Vagina (tissue), 2 donors: Measurements from ENCODE around the gene PCNP.

ENCODE experiments used
- POLR2AphosphoS5 ChIP-seq, 2 donors: sonication (generic); formaldehyde crosslinking; IDR thresholded peaks; one replicate each; pipeline ENCODE4 v1.9.0; 2017; ENCODE audit warnings: antibody characterized with exemption in 2 of 2, mild to moderate bottlenecking in 2 of 2, low read depth in 1 of 2; ENCODE audit not compliant: insufficient read depth in 1 of 2
- TF ChIP-seq, protein P1 (sequence below), 3 experiments: fragments of 450-650 bp in 2 of 3; fragments of 200-600 bp in 1 of 3; sonication (generic) in 1 of 3; IDR thresholded peaks; one replicate each; pipeline ENCODE4 v1.5.1; 2017 to 2019; ENCODE audit warnings: antibody characterized with exemption in 3 of 3, mild to moderate bottlenecking in 2 of 3, moderate library complexity in 2 of 3

GRCh38 chr3:101544161-101544850 lies 29.7 kb upstream of the PCNP start:
- TF ChIP-seq POLR2AphosphoS5 (IDR thresholded peaks at IDR 0.05; ENCODE audit: insufficient read depth in 1 of 2, low read depth in 1 of 2) = no peak
- TF ChIP-seq, protein P1, sequence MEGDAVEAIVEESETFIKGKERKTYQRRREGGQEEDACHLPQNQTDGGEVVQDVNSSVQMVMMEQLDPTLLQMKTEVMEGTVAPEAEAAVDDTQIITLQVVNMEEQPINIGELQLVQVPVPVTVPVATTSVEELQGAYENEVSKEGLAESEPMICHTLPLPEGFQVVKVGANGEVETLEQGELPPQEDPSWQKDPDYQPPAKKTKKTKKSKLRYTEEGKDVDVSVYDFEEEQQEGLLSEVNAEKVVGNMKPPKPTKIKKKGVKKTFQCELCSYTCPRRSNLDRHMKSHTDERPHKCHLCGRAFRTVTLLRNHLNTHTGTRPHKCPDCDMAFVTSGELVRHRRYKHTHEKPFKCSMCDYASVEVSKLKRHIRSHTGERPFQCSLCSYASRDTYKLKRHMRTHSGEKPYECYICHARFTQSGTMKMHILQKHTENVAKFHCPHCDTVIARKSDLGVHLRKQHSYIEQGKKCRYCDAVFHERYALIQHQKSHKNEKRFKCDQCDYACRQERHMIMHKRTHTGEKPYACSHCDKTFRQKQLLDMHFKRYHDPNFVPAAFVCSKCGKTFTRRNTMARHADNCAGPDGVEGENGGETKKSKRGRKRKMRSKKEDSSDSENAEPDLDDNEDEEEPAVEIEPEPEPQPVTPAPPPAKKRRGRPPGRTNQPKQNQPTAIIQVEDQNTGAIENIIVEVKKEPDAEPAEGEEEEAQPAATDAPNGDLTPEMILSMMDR (IDR thresholded peaks at IDR 0.05) = no peak
